ENCODE data around the gene OR5AK2.
"Not testable (repeated sequence)": the region's sequence is repeated elsewhere in the genome, so short reads cannot be mapped to it uniquely, and the experiment has no call there.

GRCh38 chr11:56953907-56954306 is 34.8 kb upstream of the OR5AK2 start:
- TF ChIP-seq POLR2A (IDR thresholded peaks at IDR 0.05; ENCODE audit: control extremely low read depth in 1 of 2, low read depth in 2 of 2, low read length in 2 of 2); TAF1 (IDR thresholded peaks at IDR 0.05; ENCODE audit: low read depth, low read length); CTCF (IDR thresholded peaks at IDR 0.05; ENCODE audit: control extremely low read depth in 1 of 3, insufficient read depth in 1 of 3, low read depth in 1 of 3, low read length in 3 of 3); HDAC6 (IDR thresholded peaks at IDR 0.05; ENCODE audit: low read depth, low read length); RAD21 (IDR thresholded peaks at IDR 0.05 in 1 of 2, conservative IDR thresholded peaks at IDR 0.05 in 1 of 2; ENCODE audit: low read depth in 2 of 2, low read length in 2 of 2): not testable (repeated sequence)
